IMR-90 (cell line): ENCODE data around the gene FOXI1. TPM values are rescaled to one million over a fixed set of nuclear protein-coding genes. Genes with fewer than 3 reads are reported as not detected.

Experiments used
- ATAC-seq: fragments of 200-7000 bp; cut with Tn5 transposase; 2 replicates; pipeline ENCODE4 v1.9.1; 2020; ENCODE audit warnings: low read depth, mild to moderate bottlenecking, moderate library complexity
- BruUV-seq: library from RNA; stranded (reverse); fragments of 400-500 nt; replicated peaks from 2 replicates; lab custom pipeline; 2021; lab: Mats Ljungman, UMichigan
- CTCF ChIA-PET: fragments of 300-600 bp; formaldehyde crosslinking; extraction: SDS; loops from one replicate; lab custom pipeline; 2021; ENCODE audit warnings: antibody characterized with exemption; lab: Yijun Ruan, JAX
- POLR2A ChIA-PET: fragments of 300-600 bp; sonication (Branson Sonifier 250); formaldehyde crosslinking; loops from one replicate; lab custom pipeline; 2022; ENCODE audit warnings: antibody characterized with exemption; ENCODE audit not compliant: unreplicated experiment; lab: Charles Lee
- DNase-seq: peaks from one replicate; pipeline ENCODE4 v3.0.0; 2013
- H2AFZ ChIP-seq: replicated peaks from 2 replicates; pipeline ENCODE3; 2013; ENCODE audit warnings: low read length, mild to moderate bottlenecking; ENCODE audit not compliant: poor library complexity
- H2AK5ac ChIP-seq: 2 replicates; pipeline ENCODE4 v1.6.1; 2013; ENCODE audit warnings: low read depth, low read length, inconsistent platforms
- H2AK9ac ChIP-seq: replicated peaks from 2 replicates; pipeline ENCODE3; 2013; ENCODE audit warnings: mild to moderate bottlenecking, low read depth, low read length, moderate library complexity; ENCODE audit not compliant: poor library complexity
- H2BK120ac ChIP-seq: 2 replicates; pipeline ENCODE4 v1.6.1; 2013; ENCODE audit warnings: low read depth, low read length, inconsistent platforms
- H2BK15ac ChIP-seq: 3 replicates; pipeline ENCODE4 v1.6.1; 2013; ENCODE audit warnings: low read depth, low read length, inconsistent platforms
- H2BK20ac ChIP-seq: 2 replicates; pipeline ENCODE4 v1.6.1; 2013; ENCODE audit warnings: low read depth, mild to moderate bottlenecking, inconsistent platforms, low read length, moderate library complexity
- H2BK5ac ChIP-seq: 2 replicates; pipeline ENCODE4 v1.6.1; 2013; ENCODE audit warnings: mild to moderate bottlenecking, low read depth, low read length, inconsistent platforms; ENCODE audit not compliant: poor library complexity, severe bottlenecking
- H3K14ac ChIP-seq: replicated peaks from 2 replicates; pipeline ENCODE4 v1.6.1; 2013; ENCODE audit warnings: low read depth, low read length, inconsistent platforms
- H3K18ac ChIP-seq: 2 replicates; pipeline ENCODE4 v1.6.1; 2013; ENCODE audit warnings: low read depth, low read length, control low read depth
- H3K23ac ChIP-seq: 2 replicates; pipeline ENCODE4 v1.6.1; 2013; ENCODE audit warnings: low read depth, low read length, inconsistent platforms
- H3K27ac ChIP-seq: 2 replicates; pipeline ENCODE4 v1.5.1; 2013; ENCODE audit warnings: mild to moderate bottlenecking, control low read depth, low read length; ENCODE audit not compliant: insufficient read depth
- H3K27me3 ChIP-seq: 2 replicates; pipeline ENCODE4 v1.6.1; 2013; ENCODE audit warnings: low read length; ENCODE audit not compliant: control insufficient read depth, insufficient read depth
- H3K36me3 ChIP-seq: 2 replicates; pipeline ENCODE4 v1.6.1; 2013; ENCODE audit warnings: low read length, mixed read lengths; ENCODE audit not compliant: control insufficient read depth, insufficient read depth
- H3K4ac ChIP-seq: 2 replicates; pipeline ENCODE4 v1.6.1; 2013; ENCODE audit warnings: low read depth, low read length, inconsistent platforms
- H3K4me1 ChIP-seq: 2 replicates; pipeline ENCODE4 v1.6.1; 2013; ENCODE audit warnings: low read length, mixed read lengths; ENCODE audit not compliant: control insufficient read depth, insufficient read depth
- H3K4me2 ChIP-seq: 2 replicates; pipeline ENCODE4 v1.6.1; 2013; ENCODE audit warnings: low read depth, mild to moderate bottlenecking, control low read depth, low read length, moderate library complexity
- H3K4me3 ChIP-seq: 2 replicates; pipeline ENCODE4 v1.5.1; 2013; ENCODE audit warnings: low read depth, mild to moderate bottlenecking, control low read depth, low read length, moderate library complexity; ENCODE audit not compliant: insufficient read depth
- H3K56ac ChIP-seq: 2 replicates; pipeline ENCODE4 v1.6.1; 2013; ENCODE audit warnings: low read length, inconsistent platforms; ENCODE audit not compliant: insufficient read depth; ENCODE audit errors: extremely low read depth
- H3K79me1 ChIP-seq, 2 experiments: 2 replicates each; pipeline ENCODE4 v1.6.1; 2013; ENCODE audit warnings: low read length in 2 of 2, inconsistent platforms in 1 of 2, low read depth in 1 of 2
- H3K9ac ChIP-seq: 2 replicates; pipeline ENCODE4 v1.6.1; 2013; ENCODE audit warnings: low read depth, low read length, control low read depth
- H3K9me1 ChIP-seq: 2 replicates; pipeline ENCODE4 v1.6.1; 2013; ENCODE audit warnings: low read length, inconsistent platforms; ENCODE audit not compliant: insufficient read depth
- H3K9me3 ChIP-seq: 2 replicates; pipeline ENCODE4 v1.6.1; 2013; ENCODE audit warnings: low read length; ENCODE audit not compliant: control insufficient read depth, insufficient read depth
- H4K20me1 ChIP-seq: 2 replicates; pipeline ENCODE4 v1.6.1; 2013; ENCODE audit warnings: low read length, inconsistent platforms; ENCODE audit not compliant: insufficient read depth
- H4K5ac ChIP-seq: 2 replicates; pipeline ENCODE4 v1.6.1; 2013; ENCODE audit warnings: mild to moderate bottlenecking, low read depth, low read length, control low read depth
- H4K8ac ChIP-seq, 2 experiments: 2 replicates each; pipeline ENCODE4 v1.6.1; 2013; ENCODE audit warnings: low read depth in 2 of 2, low read length in 2 of 2, control low read depth in 1 of 2, inconsistent platforms in 1 of 2
- H4K91ac ChIP-seq: 2 replicates; pipeline ENCODE4 v1.6.1; 2013; ENCODE audit warnings: low read depth, low read length, inconsistent platforms; ENCODE audit not compliant: insufficient read depth
- BHLHE40 ChIP-seq: fragments of 150-350 bp; IDR thresholded peaks from 2 replicates; pipeline ENCODE4 v1.6.1; 2016; ENCODE audit warnings: mild to moderate bottlenecking, low read depth, low read length
- CEBPB ChIP-seq: IDR thresholded peaks from 2 replicates; pipeline ENCODE4 v1.6.1; 2012; ENCODE audit warnings: low read depth, low read length, improper control_type of control experiment
- CHD1 ChIP-seq: IDR thresholded peaks from 2 replicates; pipeline ENCODE4 v1.6.1; 2012; ENCODE audit warnings: low read depth, low read length, improper control_type of control experiment
- ELK1 ChIP-seq: fragments of 150-350 bp; IDR thresholded peaks from 2 replicates; pipeline ENCODE4 v1.6.1; 2016; ENCODE audit warnings: low read depth, mild to moderate bottlenecking, low read length, moderate library complexity, borderline replicate concordance
- FOS ChIP-seq: fragments of 150-350 bp; IDR thresholded peaks from 2 replicates; pipeline ENCODE4 v1.6.1; 2016; ENCODE audit warnings: low read depth, low read length
- MAFK ChIP-seq: IDR thresholded peaks from 2 replicates; pipeline ENCODE4 v1.6.1; 2012; ENCODE audit warnings: low read depth, low read length, improper control_type of control experiment
- MAZ ChIP-seq: IDR thresholded peaks from 2 replicates; pipeline ENCODE4 v1.6.1; 2012; ENCODE audit warnings: low read depth, mild to moderate bottlenecking, low read length, improper control_type of control experiment, moderate library complexity, borderline replicate concordance
- MXI1 ChIP-seq: IDR thresholded peaks from 2 replicates; pipeline ENCODE4 v1.6.1; 2012; ENCODE audit warnings: low read depth, mild to moderate bottlenecking, low read length, moderate library complexity, borderline replicate concordance
- NFE2L2 ChIP-seq: fragments of 150-350 bp; IDR thresholded peaks from 2 replicates; pipeline ENCODE4 v1.6.1; 2016; ENCODE audit warnings: low read depth, mild to moderate bottlenecking, low read length
- POLR2A ChIP-seq: IDR thresholded peaks from 2 replicates; pipeline ENCODE4 v1.6.1; 2012; ENCODE audit warnings: mild to moderate bottlenecking, low read depth, low read length
- RAD21 ChIP-seq: IDR thresholded peaks from 2 replicates; pipeline ENCODE4 v1.6.1; 2012; ENCODE audit warnings: low read length, improper control_type of control experiment
- RCOR1 ChIP-seq: IDR thresholded peaks from 2 replicates; pipeline ENCODE4 v1.6.1; 2012; ENCODE audit warnings: mild to moderate bottlenecking, low read length, improper control_type of control experiment; ENCODE audit not compliant: insufficient replicate concordance
- RFX5 ChIP-seq: IDR thresholded peaks from 2 replicates; pipeline ENCODE4 v1.8.0; 2012; ENCODE audit warnings: low read depth, mild to moderate bottlenecking, low read length, moderate library complexity
- SMC3 ChIP-seq: fragments of 150-350 bp; IDR thresholded peaks from 2 replicates; pipeline ENCODE4 v1.6.1; 2016; ENCODE audit warnings: low read depth, mild to moderate bottlenecking, antibody characterized with exemption, low read length, moderate library complexity
- USF2 ChIP-seq: fragments of 150-350 bp; IDR thresholded peaks from 2 replicates; pipeline ENCODE4 v1.6.1; 2017; ENCODE audit warnings: mild to moderate bottlenecking, antibody characterized with exemption, low read length, low read depth
- WGBS, 2 experiments: methylation state at CpG; one replicate each; pipeline versions ENCODE4 v1.1.5 to v1.1.7; 2013; ENCODE audit warnings: missing lambda C conversion rate in 2 of 2; ENCODE audit not compliant: insufficient read length in 1 of 2; ENCODE audit errors: extremely low coverage in 2 of 2; 5-methylcytosine and 5-hydroxymethylcytosine counted together
- dilution Hi-C: fragments of 300-500 bp; cut with HindIII; formaldehyde crosslinking; loops from one replicate; pipeline ENCODE4 v1.14.3; 2018; ENCODE audit warnings: low sequenced_read_pairs; ENCODE audit not compliant: unreplicated experiment
- in situ Hi-C: fragments of 300-500 bp; cut with MboI; formaldehyde crosslinking; loops from 3 replicates; pipeline ENCODE4 v1.14.3; 2019; ENCODE audit warnings: low sequenced_read_pairs, inconsistent platforms, mixed read lengths
- intact Hi-C: fragments of 100-400 bp; cut with micrococcal nuclease; formaldehyde crosslinking; loops from 2 replicates; pipeline ENCODE4 v1.10.0; 2022
- polyA plus RNA-seq, 3 experiments: library from polyadenylated mRNA; depleted of rRNA; stranded (reverse); fragments of >200 nt; gene quantifications; 2 replicates each; pipeline ENCODE4 v1.2.3, GENCODE V29; 2012; ENCODE audit warnings: low replicate concordance in 1 of 3
- total RNA-seq: library from RNA; depleted of rRNA; stranded (reverse); fragments of >200 nt; gene quantifications from 2 replicates; pipeline ENCODE4 v1.2.3, GENCODE V29; 2012

The FOXI1 gene
- total and polyA plus RNA-seq, 2 of the 4 experiments (the other 2 are of a cell fraction) = not detected

- Histone ChIP-seq H2BK5ac (no peak overlapping the region), H3K27me3 (no peaks in the 10 kb centered on the region), H2AK9ac (no peak overlapping the region), H2BK15ac (no peak overlapping the region), H3K79me1 (no peaks in the 10 kb centered on the region), H3K4me1 (no peaks in the 10 kb centered on the region), H3K4ac (no peak overlapping the region), H3K14ac (no peak overlapping the region), H3K56ac (no peak overlapping the region), H4K91ac (no peak overlapping the region), H2BK20ac (no peak overlapping the region), H3K9me1 (no peaks in the 10 kb centered on the region), H3K9me3 (no peaks in the 10 kb centered on the region), H4K20me1 (no peaks in the 10 kb centered on the region), H3K36me3 (no peaks in the 10 kb centered on the region), H2AK5ac (no peak overlapping the region), H4K8ac (no peak overlapping the region), H3K18ac (no peak overlapping the region), H3K4me2 (no peak overlapping the region), H2AFZ (no peak overlapping the region), H3K27ac (no peak overlapping the region), H4K5ac (no peak overlapping the region), H2BK120ac (no peak overlapping the region), H3K23ac (no peak overlapping the region), H3K4me3 (no peak overlapping the region), H3K9ac (no peak overlapping the region)
- no peak for DNase-seq
- intact Hi-C loops (no loop called here), in situ Hi-C loops (no loop called here), dilution Hi-C loops (no loop called here)
- POLR2A ChIA-PET = no interaction called here
- 60% methylated on average over 2 of the region's 7 CpGs; no CpG with 5 or more reads in 1 of the 2 experiments for WGBS, 2 experiments
- no TSS peak for BruUV-seq
- ATAC-seq = no peak
- CTCF ChIA-PET = no interaction called here
- TF ChIP-seq MAFK = no peak
- TF ChIP-seq POLR2A = no peak
- no peak for TF ChIP-seq FOS
- TF ChIP-seq USF2 = no peak
- no peak for TF ChIP-seq RCOR1
- TF ChIP-seq MAZ = no peak
- no peak for TF ChIP-seq ELK1
- TF ChIP-seq RFX5 = no peak
- TF ChIP-seq SMC3 = no peak
- TF ChIP-seq RAD21 = no peak
- TF ChIP-seq NFE2L2 = no peak
- TF ChIP-seq BHLHE40 = no peak
- no peak for TF ChIP-seq CEBPB
- no peak for TF ChIP-seq MXI1
- TF ChIP-seq CHD1 = no peak
These were observed 23.0 kb upstream of the FOXI1 start for GRCh38 chr5:170082701-170083100.
